Upper lobe of left lung (tissue), 6 donors: ENCODE results near the gene TLE4. TPM values are rescaled to one million over a fixed set of nuclear protein-coding genes. Genes with fewer than 3 reads are reported as not detected.

Source experiments
- ATAC-seq, 2 donors: fragments of 200-7000 bp; cut with Tn5 transposase; one replicate each; pipeline ENCODE4 v1.9.1; 2022; ENCODE audit warnings: mild to moderate bottlenecking in 2 of 2, moderate library complexity in 2 of 2; ENCODE audit not compliant: low FRiP score in 2 of 2
- DNase-seq, 2 donors: peaks; one replicate each; pipeline ENCODE4 v3.0.0-alpha.2; 2019 to 2020
- H3K27ac ChIP-seq, 4 donors: fragments of 200-600 bp; sonication (generic); one replicate each; pipeline ENCODE4 v1.5.1; 2016 to 2019
- H3K27me3 ChIP-seq, 4 donors: fragments of 200-600 bp; sonication (generic); one replicate each; pipeline ENCODE4 v1.5.1; 2017 to 2019
- H3K36me3 ChIP-seq, 4 donors: fragments of 200-600 bp; sonication (generic); one replicate each; pipeline ENCODE4 v1.5.1; 2016 to 2019
- H3K4me1 ChIP-seq, 4 donors: fragments of 200-600 bp; sonication (generic); one replicate each; pipeline ENCODE4 v1.5.1; 2018 to 2019
- H3K4me3 ChIP-seq, 4 donors: fragments of 200-600 bp; sonication (generic); one replicate each; pipeline ENCODE4 v1.5.1; 2017 to 2019; ENCODE audit warnings: mild to moderate bottlenecking in 2 of 4, moderate library complexity in 1 of 4
- H3K9me3 ChIP-seq, 4 donors: fragments of 200-600 bp; sonication (generic); one replicate each; pipeline ENCODE4 v1.5.1; 2018 to 2019
- EP300 ChIP-seq, 4 donors: sonication (generic); formaldehyde crosslinking; IDR thresholded peaks; one replicate each; pipeline ENCODE4 v1.5.1; 2017; ENCODE audit warnings: antibody characterized with exemption in 4 of 4, control low read depth in 2 of 4
- POLR2A ChIP-seq, 4 donors: fragments of 450-650 bp; IDR thresholded peaks; one replicate each; pipeline ENCODE4 v1.5.1; 2016 to 2017; ENCODE audit warnings: antibody characterized with exemption in 4 of 4, mild to moderate bottlenecking in 2 of 4
- POLR2AphosphoS5 ChIP-seq, 2 donors: sonication (generic); formaldehyde crosslinking; IDR thresholded peaks; one replicate each; pipeline ENCODE4 v1.5.1; 2017; ENCODE audit warnings: antibody characterized with exemption in 2 of 2
- WGBS, 2 donors: methylation state at CpG; one replicate each; pipeline ENCODE4 v1.1.5; 2017 to 2018; 5-methylcytosine and 5-hydroxymethylcytosine counted together
- total RNA-seq, 6 donors: library from RNA; depleted of rRNA in 4 of 6; stranded (reverse); fragments of >200 nt in 4 of 6; gene quantifications; one replicate each; pipeline versions ENCODE4 v1.1.0 to v1.2.1, GENCODE V29; 2016 to 2021
- TF ChIP-seq, protein P1 (sequence below), 6 experiments: fragments of 450-650 bp in 4 of 6; fragments of 200-600 bp in 2 of 6; sonication (generic) in 2 of 6; IDR thresholded peaks; one replicate each; pipeline ENCODE4 v1.5.1; 2016 to 2019; ENCODE audit warnings: antibody characterized with exemption in 6 of 6
- donor health status: DM: no; HTN: no; CAD: no; lungs with moderate emphysema.
- donor health status: DM: no; HTN: yes; CAD: no; lungs with severe emphysema.

Gene TLE4
- total RNA-seq, 6 donors from 2014 or later, result 37.7 to 152 (median 46.7) TPM

DNA sequence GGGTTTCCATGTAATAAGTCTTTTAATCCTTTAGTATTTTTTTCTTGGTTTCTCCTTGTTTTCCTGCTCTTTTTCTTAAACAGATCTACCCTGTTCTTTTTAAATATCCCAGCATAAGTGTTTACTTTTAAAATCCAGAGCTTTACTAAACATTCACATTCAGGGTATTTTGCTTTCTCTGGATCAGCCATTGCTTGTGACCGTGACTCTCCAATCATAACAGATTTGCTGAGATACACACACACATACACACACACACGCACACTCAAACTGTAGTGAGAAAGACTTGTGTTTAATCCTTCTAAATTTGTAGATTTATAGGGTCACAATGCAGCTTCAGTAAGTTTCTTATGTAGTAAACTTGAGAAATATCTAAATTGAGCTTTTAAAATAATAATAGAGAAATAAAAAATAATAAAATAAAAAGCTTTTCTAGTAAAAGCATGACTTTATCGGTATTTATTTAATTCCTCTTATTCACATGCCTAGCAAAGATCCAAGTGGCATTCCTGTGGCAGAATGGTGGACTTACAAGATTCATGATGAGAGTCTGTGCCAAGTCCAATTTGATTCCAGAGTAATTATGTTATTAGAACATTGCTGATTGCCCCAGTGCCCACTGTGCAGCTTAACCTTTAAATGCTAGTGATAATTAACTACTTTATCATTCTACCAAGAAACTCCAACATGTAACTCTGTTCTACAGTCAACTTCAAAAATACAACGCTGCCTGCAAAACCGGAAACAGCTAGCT is 129.0 kb downstream of the TLE4 start:
- Histone ChIP-seq H3K27ac (no peak overlapping the region), H3K4me3 (no peak overlapping the region), H3K9me3 (no peaks in the 10 kb centered on the region), H3K27me3 (no peaks in the 10 kb centered on the region), H3K4me1 (peaks cover 0 to 4% (median 0%) of the 10 kb centered on the region in 4 donors), H3K36me3 (peaks cover 0 to 13% (median 5%) of the 10 kb centered on the region in 4 donors)
- no peak for TF ChIP-seq EP300 (IDR thresholded peaks at IDR 0.05)
- no peak for TF ChIP-seq POLR2AphosphoS5 (IDR thresholded peaks at IDR 0.05)
- TF ChIP-seq, protein P1, sequence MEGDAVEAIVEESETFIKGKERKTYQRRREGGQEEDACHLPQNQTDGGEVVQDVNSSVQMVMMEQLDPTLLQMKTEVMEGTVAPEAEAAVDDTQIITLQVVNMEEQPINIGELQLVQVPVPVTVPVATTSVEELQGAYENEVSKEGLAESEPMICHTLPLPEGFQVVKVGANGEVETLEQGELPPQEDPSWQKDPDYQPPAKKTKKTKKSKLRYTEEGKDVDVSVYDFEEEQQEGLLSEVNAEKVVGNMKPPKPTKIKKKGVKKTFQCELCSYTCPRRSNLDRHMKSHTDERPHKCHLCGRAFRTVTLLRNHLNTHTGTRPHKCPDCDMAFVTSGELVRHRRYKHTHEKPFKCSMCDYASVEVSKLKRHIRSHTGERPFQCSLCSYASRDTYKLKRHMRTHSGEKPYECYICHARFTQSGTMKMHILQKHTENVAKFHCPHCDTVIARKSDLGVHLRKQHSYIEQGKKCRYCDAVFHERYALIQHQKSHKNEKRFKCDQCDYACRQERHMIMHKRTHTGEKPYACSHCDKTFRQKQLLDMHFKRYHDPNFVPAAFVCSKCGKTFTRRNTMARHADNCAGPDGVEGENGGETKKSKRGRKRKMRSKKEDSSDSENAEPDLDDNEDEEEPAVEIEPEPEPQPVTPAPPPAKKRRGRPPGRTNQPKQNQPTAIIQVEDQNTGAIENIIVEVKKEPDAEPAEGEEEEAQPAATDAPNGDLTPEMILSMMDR (IDR thresholded peaks at IDR 0.05), result no peak
- TF ChIP-seq POLR2A (IDR thresholded peaks at IDR 0.05), result no peak
- ATAC-seq (no peak), DNase-seq (no peak)
- 82 to 86% methylated on average over 5 of the region's 5 CpGs for WGBS, 2 donors

GRCh38 chr9:79701651-79702050 is 129.9 kb downstream of the TLE4 start:
- TF ChIP-seq, protein P1 (IDR thresholded peaks at IDR 0.05), result no peak
- no peak for TF ChIP-seq EP300 (IDR thresholded peaks at IDR 0.05)
- TF ChIP-seq POLR2A (IDR thresholded peaks at IDR 0.05), result no peak
- TF ChIP-seq POLR2AphosphoS5 (IDR thresholded peaks at IDR 0.05), result no peak
- DNase-seq, result peak in 1 of 2 donors; percentile 65
- WGBS, 2 donors, result 74 to 89% methylated on average over 2 of the region's 2 CpGs
- H3K4me3 ChIP-seq, result no peak overlapping the region
- peaks cover 0 to 19% (median 8%) of the 10 kb centered on the region in 4 donors for H3K36me3 ChIP-seq
- no peaks in the 10 kb centered on the region for H3K27me3 ChIP-seq
- peaks cover 0 to 4% (median 0%) of the 10 kb centered on the region in 4 donors for H3K4me1 ChIP-seq
- peak overlapping the region in 1 of 4 donors; percentile 64 for H3K27ac ChIP-seq
- ATAC-seq, result peak; percentile 75 to 88
- no peaks in the 10 kb centered on the region for H3K9me3 ChIP-seq

GRCh38 chr9:79705704-79706103 is 133.9 kb downstream of the TLE4 start:
- TF ChIP-seq, protein P1 (IDR thresholded peaks at IDR 0.05), result no peak
- TF ChIP-seq POLR2A (IDR thresholded peaks at IDR 0.05) (no peak), EP300 (IDR thresholded peaks at IDR 0.05) (no peak), POLR2AphosphoS5 (IDR thresholded peaks at IDR 0.05) (no peak)
- no peak overlapping the region for H3K27ac ChIP-seq
- H3K27me3 ChIP-seq, result no peaks in the 10 kb centered on the region
- ATAC-seq (no peak), DNase-seq (no peak)
- no peak overlapping the region for H3K4me3 ChIP-seq
- H3K36me3 ChIP-seq, result peaks cover 7 to 57% (median 31%) of the 10 kb centered on the region in 4 donors
- peaks cover 0 to 4% (median 0%) of the 10 kb centered on the region in 4 donors for H3K4me1 ChIP-seq
- no peaks in the 10 kb centered on the region for H3K9me3 ChIP-seq
- 97% methylated on average over 3 of the region's 3 CpGs for WGBS, 2 donors

DNA sequence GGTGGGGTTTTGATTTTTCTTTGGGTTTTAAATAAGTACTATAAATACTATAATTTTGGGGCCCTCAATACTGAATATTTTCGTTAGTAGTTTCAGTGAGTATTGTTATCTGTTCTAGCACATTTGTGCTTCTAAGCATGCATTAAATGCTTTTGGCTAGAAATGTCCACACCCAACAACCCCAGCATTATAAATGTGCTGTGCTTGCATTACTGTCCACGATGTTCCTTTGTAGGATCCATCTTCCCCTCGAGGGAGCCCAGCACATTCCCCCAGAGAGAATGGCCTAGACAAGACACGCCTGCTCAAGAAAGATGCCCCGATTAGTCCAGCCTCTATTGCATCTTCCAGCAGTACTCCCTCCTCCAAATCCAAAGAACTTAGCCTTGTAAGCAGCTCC is 134.7 kb downstream of the TLE4 start:
- H3K9me3 ChIP-seq, result no peaks in the 10 kb centered on the region
- H3K4me1 ChIP-seq, result peaks cover 0 to 1% (median 0%) of the 10 kb centered on the region in 4 donors
- DNase-seq (no peak), ATAC-seq (no peak)
- no peak overlapping the region for H3K4me3 ChIP-seq
- H3K27me3 ChIP-seq, result no peaks in the 10 kb centered on the region
- WGBS, 2 donors, result 92 to 94% methylated on average over 5 of the region's 5 CpGs
- TF ChIP-seq POLR2A (IDR thresholded peaks at IDR 0.05), result no peak
- no peak for TF ChIP-seq POLR2AphosphoS5 (IDR thresholded peaks at IDR 0.05)
- TF ChIP-seq EP300 (IDR thresholded peaks at IDR 0.05), result no peak
- TF ChIP-seq, protein P1 (IDR thresholded peaks at IDR 0.05), result no peak
- H3K36me3 ChIP-seq, result peaks cover 7 to 58% (median 32%) of the 10 kb centered on the region in 4 donors
- H3K27ac ChIP-seq, result no peak overlapping the region
